Right lung (tissue), 5 donors: ENCODE measurements around the gene BCKDK. TPM values are rescaled to one million over a fixed set of nuclear protein-coding genes. Genes with fewer than 3 reads are reported as not detected.

ENCODE experiments used
- polyA plus RNA-seq, 5 donors: library from polyadenylated mRNA; unstranded; fragments of 120-200 nt; gene quantifications; one replicate each; pipeline versions ENCODE4 v1.2.1 to v1.2.3, GENCODE V29; 2013; ENCODE audit warnings: inconsistent platforms in 1 of 5, low replicate concordance in 1 of 5; ENCODE audit not compliant: insufficient read length in 5 of 5, insufficient read depth in 1 of 5

BCKDK gene
- polyA plus RNA-seq, 5 donors: 27.8 to 42.2 (median 36.7) TPM

Other genes with a start within 250 kb of the BCKDK start
- 10 to 100 TPM; 37.5 to 61.4 (median 43.5) TPM for gene BCL7C, start 214.3 kb upstream of the BCKDK start, polyA plus RNA-seq
- gene CTF1, start 211.8 kb upstream of the BCKDK start, polyA plus RNA-seq: 10 to 100 TPM in 3 of 5 donors, 1 to 10 TPM in 2; 7.8 to 12.5 (median 10.2) TPM
- gene FBXL19, start 184.8 kb upstream of the BCKDK start, polyA plus RNA-seq: 10 to 100 TPM; 13.9 to 29.4 (median 18.1) TPM
- gene ORAI3, start 159.3 kb upstream of the BCKDK start, polyA plus RNA-seq: 10 to 100 TPM; 16.0 to 21.9 (median 19.8) TPM
- 10 to 100 TPM; 11.5 to 19.7 (median 13.0) TPM for gene SETD1A, start 150.6 kb upstream of the BCKDK start, polyA plus RNA-seq
- gene HSD3B7, start 123.2 kb upstream of the BCKDK start, polyA plus RNA-seq: 1 to 10 TPM; 3.3 to 6.4 (median 4.5) TPM
- under 1 TPM; 0.37 to 0.70 (median 0.43) TPM for gene STX1B, start 97.7 kb upstream of the BCKDK start, polyA plus RNA-seq
- gene STX4, start 74.8 kb upstream of the BCKDK start, polyA plus RNA-seq: 10 to 100 TPM; 33.7 to 48.4 (median 40.5) TPM
- gene ZNF668, start 34.1 kb upstream of the BCKDK start, polyA plus RNA-seq: 1 to 10 TPM; 3.6 to 8.1 (median 4.6) TPM
- gene ZNF646, start 34.0 kb upstream of the BCKDK start, polyA plus RNA-seq: 10 to 100 TPM in 4 of 5 donors, 1 to 10 TPM in 1; 9.7 to 13.8 (median 12.7) TPM
- 1 to 10 TPM; 1.1 to 2.1 (median 1.9) TPM for gene PRSS53, start 19.4 kb upstream of the BCKDK start, polyA plus RNA-seq
- 10 to 100 TPM; 61.7 to 78.7 (median 69.5) TPM for gene VKORC1, start 13.6 kb upstream of the BCKDK start, polyA plus RNA-seq
- gene KAT8, start 9.3 kb downstream of the BCKDK start, polyA plus RNA-seq: 10 to 100 TPM; 55.8 to 73.0 (median 67.2) TPM
- gene PRSS8, start 27.3 kb downstream of the BCKDK start, polyA plus RNA-seq: 100 to 1,000 TPM in 3 of 5 donors, 10 to 100 TPM in 2; 84.0 to 149 (median 119) TPM
- 1 to 10 TPM; 1.6 to 3.4 (median 2.2) TPM for gene PRSS36, start 41.7 kb downstream of the BCKDK start, polyA plus RNA-seq
- gene FUS, start 71.8 kb downstream of the BCKDK start, polyA plus RNA-seq: 100 to 1,000 TPM; 673 to 814 (median 691) TPM
- 10 to 100 TPM; 12.7 to 27.8 (median 14.0) TPM for gene PYCARD, start 94.4 kb downstream of the BCKDK start, polyA plus RNA-seq
- gene TRIM72, start 105.7 kb downstream of the BCKDK start, polyA plus RNA-seq: 1 to 10 TPM in 1 of 5 donors, under 1 TPM in 4; 0.13 to 2.5 (median 0.15) TPM
- not detected for gene PYDC1, start 108.7 kb downstream of the BCKDK start, polyA plus RNA-seq
- 1 to 10 TPM; 1.9 to 4.2 (median 3.1) TPM for gene ITGAM, start 151.6 kb downstream of the BCKDK start, polyA plus RNA-seq
- gene ITGAX, start 246.8 kb downstream of the BCKDK start, polyA plus RNA-seq: 1 to 10 TPM in 4 of 5 donors, under 1 TPM in 1; 0.90 to 1.9 (median 1.4) TPM